HFFc6 (cell line): Measurements from ENCODE around the gene OXNAD1. TPM values are rescaled to one million over a fixed set of nuclear protein-coding genes. Genes with fewer than 3 reads are reported as not detected.

Experiments
- DNase-seq: peaks from one replicate; pipeline ENCODE4 v3.0.0-alpha.2; 2018
- H3K27ac Mint-ChIP-seq: 2 replicates; pipeline ENCODE4 v1.8.0; 2020; ENCODE audit warnings: mild to moderate bottlenecking, mixed read lengths
- H3K27me3 Mint-ChIP-seq: 2 replicates; pipeline ENCODE4 v1.8.0; 2021; ENCODE audit warnings: mild to moderate bottlenecking, moderate library complexity, mixed read lengths; ENCODE audit not compliant: insufficient read depth
- H3K36me3 Mint-ChIP-seq: 2 replicates; pipeline ENCODE4 v1.8.0; 2021; ENCODE audit warnings: low read depth, mixed read lengths
- H3K4me1 Mint-ChIP-seq: 2 replicates; pipeline ENCODE4 v1.8.0; 2020; ENCODE audit warnings: low read depth, mixed read lengths
- H3K4me3 Mint-ChIP-seq: 2 replicates; pipeline ENCODE4 v1.8.0; 2020; ENCODE audit warnings: mild to moderate bottlenecking, moderate library complexity, mixed read lengths
- H3K9me3 Mint-ChIP-seq: 2 replicates; pipeline ENCODE4 v1.8.0; 2020; ENCODE audit warnings: mild to moderate bottlenecking, mixed read lengths
- CTCF ChIP-seq: fragments of 200-600 bp; sonication (generic); IDR thresholded peaks from 2 replicates; pipeline ENCODE4 v1.5.0; 2021; ENCODE audit warnings: antibody characterized with exemption, mild to moderate bottlenecking
- total RNA-seq, 6 experiments: library from RNA; stranded (reverse); fragmentation: NEBNext Ultra II Directional; extraction: Animal tissue kit (Norgen Biotek cat#: 25700); gene quantifications; 2 replicates in 1 of 6; 3 replicates in 5 of 6; pipeline ENCODE4 v1.2.3, GENCODE V29; 2021

The OXNAD1 gene
- total RNA-seq, 6 experiments from 2014 or later: 6.4 to 8.7 (median 8.1) TPM

GRCh38 chr3:16343101-16343500, 78.1 kb downstream of the OXNAD1 start:
- TF ChIP-seq CTCF: no peak

GRCh38 chr3:16346413-16347081, 81.5 kb downstream of the OXNAD1 start:
- Mint-ChIP-seq H3K4me3 (no peak overlapping the region), H3K36me3 (peaks cover 48% of the 10 kb centered on the region), H3K9me3 (no peaks in the 10 kb centered on the region), H3K27me3 (no peaks in the 10 kb centered on the region; the same call in 1 of the 2 replicates), H3K27ac (no peak overlapping the region), H3K4me1 (peaks cover 34% of the 10 kb centered on the region)
- TF ChIP-seq CTCF: no peak
- no peak for DNase-seq

More at GRCh38 chr3:16343101-16343500, 78.1 kb downstream of the OXNAD1 start:
- DNase-seq: no peak
- no peaks in the 10 kb centered on the region for H3K27me3 Mint-ChIP-seq
- H3K36me3 Mint-ChIP-seq: peaks cover 32% of the 10 kb centered on the region
- H3K27ac Mint-ChIP-seq: no peak overlapping the region
- no peak overlapping the region for H3K4me3 Mint-ChIP-seq
- no peaks in the 10 kb centered on the region for H3K9me3 Mint-ChIP-seq
- H3K4me1 Mint-ChIP-seq: peaks cover 27% of the 10 kb centered on the region

GRCh38 chr3:16347548-16347947, 82.5 kb downstream of the OXNAD1 start:
- H3K36me3 Mint-ChIP-seq: peaks cover 48% of the 10 kb centered on the region
- TF ChIP-seq CTCF: no peak
- DNase-seq: no peak
- no peaks in the 10 kb centered on the region; the same call in 1 of the 2 replicates for H3K27me3 Mint-ChIP-seq
- no peak overlapping the region for H3K4me3 Mint-ChIP-seq
- H3K9me3 Mint-ChIP-seq: no peaks in the 10 kb centered on the region
- H3K4me1 Mint-ChIP-seq: peaks cover 42% of the 10 kb centered on the region
- no peak overlapping the region for H3K27ac Mint-ChIP-seq

GRCh38 chr3:16349986-16350596, 85.1 kb downstream of the OXNAD1 start:
- Mint-ChIP-seq H3K27me3 (no peaks in the 10 kb centered on the region; the same call in 1 of the 2 replicates), H3K4me1 (peaks cover 47% of the 10 kb centered on the region), H3K36me3 (peaks cover 43% of the 10 kb centered on the region), H3K9me3 (no peaks in the 10 kb centered on the region), H3K27ac (peak overlapping the region; percentile 72), H3K4me3 (no peak overlapping the region; the same call in 1 of the 2 replicates)
- no peak for TF ChIP-seq CTCF
- DNase-seq: peak; percentile 64

GRCh38 chr3:16350597-16351318, 85.7 kb downstream of the OXNAD1 start:
- H3K27ac Mint-ChIP-seq: peak overlapping the region; percentile 72
- peaks cover 41% of the 10 kb centered on the region for H3K36me3 Mint-ChIP-seq
- no peak for DNase-seq
- peaks cover 47% of the 10 kb centered on the region for H3K4me1 Mint-ChIP-seq
- no peak for TF ChIP-seq CTCF
- no peak overlapping the region; the same call in 1 of the 2 replicates for H3K4me3 Mint-ChIP-seq
- no peaks in the 10 kb centered on the region for H3K9me3 Mint-ChIP-seq
- H3K27me3 Mint-ChIP-seq: no peaks in the 10 kb centered on the region; the same call in 1 of the 2 replicates
